Left lung (tissue), 10 donors: Measurements from ENCODE around the gene TCF7L2. TPM values are rescaled to one million over a fixed set of nuclear protein-coding genes. Genes with fewer than 3 reads are reported as not detected.

Source experiments
- ATAC-seq: fragments of 200-7000 bp; cut with Tn5 transposase; one replicate; pipeline ENCODE4 v1.9.1; 2020; ENCODE audit warnings: moderate library complexity
- DNase-seq, 4 donors: peaks; one replicate each; pipeline ENCODE4 v3.0.0-alpha.2; 2013 to 2020
- H3K27ac ChIP-seq, 2 donors: fragments of 200-600 bp; sonication (generic) in 1 of 2; one replicate each; pipeline versions ENCODE4 v1.5.0 to v1.8.0; 2020 to 2021
- H3K27me3 ChIP-seq, 2 donors: fragments of 200-600 bp; sonication (generic) in 1 of 2; one replicate each; pipeline versions ENCODE4 v1.5.0 to v1.8.0; 2020 to 2021
- H3K36me3 ChIP-seq, 2 donors: fragments of 200-600 bp; sonication (generic) in 1 of 2; one replicate each; pipeline versions ENCODE4 v1.5.0 to v1.8.0; 2020 to 2021
- H3K4me1 ChIP-seq, 2 donors: fragments of 200-600 bp; one replicate each; pipeline ENCODE4 v1.8.0; 2021
- H3K4me3 ChIP-seq, 2 donors: fragments of 200-600 bp; sonication (generic) in 1 of 2; one replicate each; pipeline versions ENCODE4 v1.5.0 to v1.8.0; 2020 to 2021; ENCODE audit warnings: mild to moderate bottlenecking in 1 of 2
- H3K9me3 ChIP-seq, 2 donors: fragments of 200-600 bp; sonication (generic) in 1 of 2; one replicate each; pipeline versions ENCODE4 v1.5.0 to v1.8.0; 2020 to 2021
- intact Hi-C, 2 donors: fragments of 100-400 bp; cut with DNase I; formaldehyde crosslinking; loops; one replicate each; pipeline versions ENCODE4 v1.11.2 to v1.14.2; 2022
- polyA plus RNA-seq, 6 donors: library from polyadenylated mRNA; unstranded; fragments of 120-200 nt; gene quantifications; one replicate each; pipeline ENCODE4 v1.2.1, GENCODE V29; 2013; ENCODE audit not compliant: insufficient read length in 6 of 6
- total RNA-seq, 2 donors: library from RNA; stranded (reverse); fragmentation: NEBNext Ultra II Directional; extraction: Animal tissue kit (Norgen Biotek cat#: 25700); gene quantifications; one replicate each; pipeline ENCODE4 v1.2.1, GENCODE V29; 2021
- TF ChIP-seq, protein P1 (sequence below), 2 donors: fragments of 200-600 bp; sonication (generic) in 1 of 2; IDR thresholded peaks; one replicate each; pipeline versions ENCODE4 v1.5.0 to v1.8.0; 2021; ENCODE audit warnings: antibody characterized with exemption in 2 of 2
- donor health status: DM: no; HTN: yes; CAD: no.
- donor health status: DM: no; HTN: no; CAD: no.

TCF7L2 gene
- total and polyA plus RNA-seq, 8 donors = 25.1 to 54.9 (median 53.0) TPM

- DNase-seq (no peak), ATAC-seq (no peak)
- TF ChIP-seq, protein P1, sequence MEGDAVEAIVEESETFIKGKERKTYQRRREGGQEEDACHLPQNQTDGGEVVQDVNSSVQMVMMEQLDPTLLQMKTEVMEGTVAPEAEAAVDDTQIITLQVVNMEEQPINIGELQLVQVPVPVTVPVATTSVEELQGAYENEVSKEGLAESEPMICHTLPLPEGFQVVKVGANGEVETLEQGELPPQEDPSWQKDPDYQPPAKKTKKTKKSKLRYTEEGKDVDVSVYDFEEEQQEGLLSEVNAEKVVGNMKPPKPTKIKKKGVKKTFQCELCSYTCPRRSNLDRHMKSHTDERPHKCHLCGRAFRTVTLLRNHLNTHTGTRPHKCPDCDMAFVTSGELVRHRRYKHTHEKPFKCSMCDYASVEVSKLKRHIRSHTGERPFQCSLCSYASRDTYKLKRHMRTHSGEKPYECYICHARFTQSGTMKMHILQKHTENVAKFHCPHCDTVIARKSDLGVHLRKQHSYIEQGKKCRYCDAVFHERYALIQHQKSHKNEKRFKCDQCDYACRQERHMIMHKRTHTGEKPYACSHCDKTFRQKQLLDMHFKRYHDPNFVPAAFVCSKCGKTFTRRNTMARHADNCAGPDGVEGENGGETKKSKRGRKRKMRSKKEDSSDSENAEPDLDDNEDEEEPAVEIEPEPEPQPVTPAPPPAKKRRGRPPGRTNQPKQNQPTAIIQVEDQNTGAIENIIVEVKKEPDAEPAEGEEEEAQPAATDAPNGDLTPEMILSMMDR (IDR thresholded peaks at IDR 0.05) = no peak
- peaks cover 0 to 40% of the 10 kb centered on the region in 2 donors for H3K36me3 ChIP-seq
- intact Hi-C loops = no loop called here
- no peak overlapping the region for H3K4me3 ChIP-seq
- peaks cover 0 to 22% of the 10 kb centered on the region in 2 donors for H3K4me1 ChIP-seq
- H3K27ac ChIP-seq = no peak overlapping the region
- no peaks in the 10 kb centered on the region for H3K9me3 ChIP-seq
- H3K27me3 ChIP-seq = no peaks in the 10 kb centered on the region
Observed at GRCh38 chr10:113140143-113141011, 190.3 kb downstream of the TCF7L2 start.

DNA sequence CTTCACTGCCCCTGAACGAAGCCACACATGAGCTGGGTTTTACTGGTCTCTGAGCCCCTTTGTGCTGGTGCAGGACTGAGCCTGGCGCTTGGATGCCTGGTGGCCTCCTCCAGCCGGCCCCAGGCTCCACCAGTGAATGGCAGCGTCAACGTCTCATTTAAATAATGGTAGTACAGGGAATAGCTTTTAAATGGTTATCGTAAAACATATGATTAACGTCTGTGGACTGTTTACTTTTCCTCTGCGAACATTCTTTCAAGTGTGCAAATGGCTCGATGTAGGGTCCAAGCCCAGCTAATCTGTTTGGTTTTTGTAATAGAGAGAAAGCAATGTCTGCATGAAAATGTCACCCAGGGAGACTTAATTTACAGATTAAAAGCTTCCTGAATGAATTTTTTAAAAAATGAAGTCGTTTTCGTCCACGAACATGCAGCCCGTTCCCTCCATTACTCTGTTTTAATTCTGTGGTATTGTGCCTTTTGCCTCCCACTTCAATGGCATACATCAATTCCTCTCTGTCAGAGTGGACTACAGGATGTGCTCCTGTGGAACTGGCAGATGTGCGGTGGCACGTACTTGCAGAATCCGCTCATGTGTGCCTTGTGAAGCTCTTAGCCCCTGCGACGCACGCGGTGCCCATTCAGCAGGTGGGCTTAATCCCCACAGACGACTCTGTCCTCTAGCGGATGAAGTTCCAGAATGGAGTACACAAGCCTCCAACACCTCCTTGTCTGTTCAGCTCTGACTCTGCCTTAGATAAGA is 192.7 kb downstream of the TCF7L2 start:
- no peaks in the 10 kb centered on the region for H3K27me3 ChIP-seq
- no peak overlapping the region for H3K27ac ChIP-seq
- H3K9me3 ChIP-seq = no peaks in the 10 kb centered on the region
- TF ChIP-seq, protein P1 (IDR thresholded peaks at IDR 0.05) = no peak
- DNase-seq = no peak
- ATAC-seq = peak; percentile 14
- H3K4me3 ChIP-seq = no peak overlapping the region
- peaks cover 0 to 21% of the 10 kb centered on the region in 2 donors for H3K4me1 ChIP-seq
- intact Hi-C loops = no loop called here
- H3K36me3 ChIP-seq = peaks cover 0 to 62% of the 10 kb centered on the region in 2 donors

DNA sequence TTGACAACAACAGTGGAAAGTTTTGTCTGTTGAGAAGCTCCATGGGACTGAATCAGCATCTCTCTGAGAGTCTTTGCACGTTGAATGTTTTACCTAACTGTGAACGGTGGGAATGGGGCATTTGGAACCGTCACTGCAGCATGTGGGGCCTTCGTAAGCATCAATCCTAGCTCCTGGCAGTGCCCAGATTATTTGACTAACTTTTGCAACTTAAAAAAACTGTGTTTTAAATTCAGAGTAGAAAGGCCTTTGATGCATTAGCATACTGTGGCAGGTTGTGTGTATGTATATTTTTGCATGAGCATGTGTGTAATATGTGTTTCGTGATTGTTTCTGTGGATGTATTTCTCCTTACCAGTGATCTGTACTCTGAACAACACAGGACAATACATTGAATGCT is 194.5 kb downstream of the TCF7L2 start:
- intact Hi-C loops = no loop called here
- Histone ChIP-seq H3K4me1 (peaks cover 0 to 5% of the 10 kb centered on the region in 2 donors), H3K9me3 (no peaks in the 10 kb centered on the region), H3K27ac (no peak overlapping the region), H3K4me3 (no peak overlapping the region), H3K36me3 (peaks cover 0 to 78% of the 10 kb centered on the region in 2 donors), H3K27me3 (no peaks in the 10 kb centered on the region)
- no peak for ATAC-seq
- TF ChIP-seq, protein P1 (IDR thresholded peaks at IDR 0.05) = no peak
- DNase-seq = no peak

DNA sequence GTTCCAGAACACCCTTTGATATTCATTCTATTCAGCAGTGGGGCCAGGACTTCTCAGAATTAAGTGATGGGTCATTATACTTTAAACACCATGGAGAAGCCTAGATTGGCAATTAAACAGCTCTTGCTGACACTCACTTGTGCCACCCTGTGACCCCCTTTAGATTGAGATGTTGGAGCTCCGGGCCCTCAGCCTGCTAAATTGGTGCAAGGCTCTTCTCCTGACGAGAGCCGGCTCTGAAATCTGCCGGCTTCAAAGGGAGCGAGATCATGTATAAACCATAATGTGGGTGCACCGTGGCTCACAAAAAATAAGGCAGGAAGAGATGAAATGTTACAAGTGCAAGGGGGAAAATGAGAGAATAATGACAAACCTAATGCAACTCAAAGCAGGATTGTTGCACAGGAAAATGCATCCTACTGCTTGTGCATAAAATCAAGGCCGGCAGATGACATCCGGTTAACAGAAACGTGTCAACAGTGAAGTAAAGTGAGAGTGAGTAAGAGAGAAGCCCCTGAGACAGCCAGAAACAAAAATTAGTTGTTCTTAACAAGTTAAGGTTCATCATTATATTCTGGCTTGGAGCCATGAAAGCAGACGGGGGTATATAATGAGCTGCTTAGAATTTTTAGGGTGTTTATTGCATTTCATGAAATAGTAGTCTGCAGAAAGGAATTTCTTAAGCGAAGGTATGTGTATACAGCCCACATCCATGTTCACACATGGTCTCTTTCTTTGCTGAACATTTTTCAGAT is 198.2 kb downstream of the TCF7L2 start:
- intact Hi-C loops = no loop called here
- H3K36me3 ChIP-seq = peaks cover 0 to 91% of the 10 kb centered on the region in 2 donors

More for the DNA sequence above, 198.2 kb downstream of the TCF7L2 start:
- Histone ChIP-seq H3K27me3 (no peaks in the 10 kb centered on the region), H3K9me3 (no peaks in the 10 kb centered on the region), H3K27ac (no peak overlapping the region), H3K4me1 (peaks cover 0 to 28% of the 10 kb centered on the region in 2 donors), H3K4me3 (no peak overlapping the region)
- ATAC-seq (no peak), DNase-seq (no peak)
- TF ChIP-seq, protein P1 (IDR thresholded peaks at IDR 0.05) = no peak
